Measurements from ENCODE around the gene NUCKS1. TPM values are rescaled to one million over a fixed set of nuclear protein-coding genes. Genes with fewer than 3 reads are reported as not detected.

Gene NUCKS1
- total and polyA plus RNA-seq, 10 donors, result 26.9 to 142 (median 96.7) TPM

DNA sequence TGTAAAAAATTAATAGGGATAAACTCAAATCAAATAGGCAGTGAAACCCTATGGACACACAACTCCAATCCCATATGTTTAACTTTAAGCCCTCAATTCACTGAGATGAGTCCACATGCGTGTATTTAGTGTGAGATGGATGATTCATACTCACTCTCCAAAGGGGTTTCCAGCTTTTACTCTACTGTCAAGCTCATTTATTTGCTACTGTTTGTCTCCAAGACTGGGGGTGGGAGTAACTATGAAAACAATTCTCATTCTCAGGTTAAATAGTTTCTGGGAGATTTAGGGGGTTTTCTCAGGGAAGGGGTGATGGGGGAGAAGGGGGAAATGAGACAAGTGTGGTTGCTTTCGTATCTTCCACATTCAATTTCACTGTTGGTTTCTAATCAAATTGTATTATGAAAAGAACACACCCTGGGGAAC is 22.6 kb upstream of the NUCKS1 start:
- Histone ChIP-seq H3K9me3 (no peaks in the 10 kb centered on the region), H3K4me3 (no peak overlapping the region), H3K4me1 (peaks cover 5 to 49% (median 36%) of the 10 kb centered on the region in 6 donors), H3K36me3 (peaks cover 0 to 41% (median 19%) of the 10 kb centered on the region in 6 donors), H3K27me3 (replicated peaks in 1 of 7) (no peaks in the 10 kb centered on the region), H3K27ac (peak overlapping the region in 2 of 8 donors; percentile 3 to 7)
- no peak for DNase-seq
- 66 to 72% (median 67%) methylated on average over 2 of the region's 2 CpGs for WGBS, 5 donors
- intact Hi-C loops (cut with DNase I; ENCODE audit: low total_unique reads), result no loop called here
- TF ChIP-seq POLR2AphosphoS5 (IDR thresholded peaks at IDR 0.05) (no peak), POLR2A (IDR thresholded peaks at IDR 0.05) (no peak)
- TF ChIP-seq, protein P1, sequence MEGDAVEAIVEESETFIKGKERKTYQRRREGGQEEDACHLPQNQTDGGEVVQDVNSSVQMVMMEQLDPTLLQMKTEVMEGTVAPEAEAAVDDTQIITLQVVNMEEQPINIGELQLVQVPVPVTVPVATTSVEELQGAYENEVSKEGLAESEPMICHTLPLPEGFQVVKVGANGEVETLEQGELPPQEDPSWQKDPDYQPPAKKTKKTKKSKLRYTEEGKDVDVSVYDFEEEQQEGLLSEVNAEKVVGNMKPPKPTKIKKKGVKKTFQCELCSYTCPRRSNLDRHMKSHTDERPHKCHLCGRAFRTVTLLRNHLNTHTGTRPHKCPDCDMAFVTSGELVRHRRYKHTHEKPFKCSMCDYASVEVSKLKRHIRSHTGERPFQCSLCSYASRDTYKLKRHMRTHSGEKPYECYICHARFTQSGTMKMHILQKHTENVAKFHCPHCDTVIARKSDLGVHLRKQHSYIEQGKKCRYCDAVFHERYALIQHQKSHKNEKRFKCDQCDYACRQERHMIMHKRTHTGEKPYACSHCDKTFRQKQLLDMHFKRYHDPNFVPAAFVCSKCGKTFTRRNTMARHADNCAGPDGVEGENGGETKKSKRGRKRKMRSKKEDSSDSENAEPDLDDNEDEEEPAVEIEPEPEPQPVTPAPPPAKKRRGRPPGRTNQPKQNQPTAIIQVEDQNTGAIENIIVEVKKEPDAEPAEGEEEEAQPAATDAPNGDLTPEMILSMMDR (IDR thresholded peaks at IDR 0.05 in 8 of 11, conservative IDR thresholded peaks at IDR 0.05 in 3 of 11), result no peak

- TF ChIP-seq POLR2A (IDR thresholded peaks at IDR 0.05) (no peak), POLR2AphosphoS5 (IDR thresholded peaks at IDR 0.05) (no peak)
- TF ChIP-seq, protein P1 (IDR thresholded peaks at IDR 0.05 in 8 of 11, conservative IDR thresholded peaks at IDR 0.05 in 3 of 11), result no peak
- no peaks in the 10 kb centered on the region for H3K9me3 ChIP-seq
- intact Hi-C loops (cut with DNase I; ENCODE audit: low total_unique reads), result no loop called here
- H3K27me3 ChIP-seq (replicated peaks in 1 of 7), result no peaks in the 10 kb centered on the region
- H3K27ac ChIP-seq, result no peak overlapping the region
- H3K36me3 ChIP-seq, result peaks cover 0 to 53% (median 19%) of the 10 kb centered on the region in 6 donors
- 82 to 93% (median 91%) methylated on average over 4 of the region's 4 CpGs for WGBS, 5 donors
- no peak for DNase-seq
- no peak overlapping the region for H3K4me3 ChIP-seq
- peaks cover 5 to 41% (median 30%) of the 10 kb centered on the region in 6 donors for H3K4me1 ChIP-seq
Measured at GRCh38 chr1:205770618-205771017, 20.6 kb upstream of the NUCKS1 start.

- intact Hi-C loops (cut with DNase I; ENCODE audit: low total_unique reads), result no loop called here
- Histone ChIP-seq H3K4me1 (peaks cover 5 to 37% (median 25%) of the 10 kb centered on the region in 6 donors), H3K4me3 (no peak overlapping the region), H3K9me3 (no peaks in the 10 kb centered on the region), H3K27ac (no peak overlapping the region), H3K27me3 (replicated peaks in 1 of 7) (no peaks in the 10 kb centered on the region), H3K36me3 (peaks cover 0 to 53% (median 19%) of the 10 kb centered on the region in 6 donors)
- TF ChIP-seq POLR2A (IDR thresholded peaks at IDR 0.05) (no peak), POLR2AphosphoS5 (IDR thresholded peaks at IDR 0.05) (no peak)
- TF ChIP-seq, protein P1 (IDR thresholded peaks at IDR 0.05 in 8 of 11, conservative IDR thresholded peaks at IDR 0.05 in 3 of 11), result no peak
- DNase-seq, result no peak
- WGBS, 5 donors, result 87 to 95% (median 89%) methylated on average over 8 of the region's 8 CpGs
Measured at GRCh38 chr1:205769641-205770365, 19.8 kb upstream of the NUCKS1 start.

- intact Hi-C loops (cut with DNase I; ENCODE audit: low total_unique reads), result no loop called here
- H3K4me3 ChIP-seq, result no peak overlapping the region
- no peaks in the 10 kb centered on the region for H3K9me3 ChIP-seq
- H3K27me3 ChIP-seq (replicated peaks in 1 of 7), result no peaks in the 10 kb centered on the region
- no peak for TF ChIP-seq POLR2AphosphoS5 (IDR thresholded peaks at IDR 0.05)
- no peak for TF ChIP-seq POLR2A (IDR thresholded peaks at IDR 0.05)
- TF ChIP-seq, protein P1 (IDR thresholded peaks at IDR 0.05 in 8 of 11, conservative IDR thresholded peaks at IDR 0.05 in 3 of 11), result no peak
- WGBS, 5 donors, result 80 to 84% (median 80%) methylated on average over 3 of the region's 3 CpGs
- peaks cover 0 to 11% (median 3%) of the 10 kb centered on the region in 6 donors for H3K4me1 ChIP-seq
- no peak for DNase-seq
- peaks cover 0 to 53% (median 19%) of the 10 kb centered on the region in 6 donors for H3K36me3 ChIP-seq
- H3K27ac ChIP-seq, result no peak overlapping the region
Measured at GRCh38 chr1:205767248-205767647, 17.3 kb upstream of the NUCKS1 start.

All from spleen (tissue), 11 donors.